HEK293 (cell line): ENCODE measurements around the gene FOXP3.

Experiments
- CTCF ChIA-PET: fragments of 350-600 bp; formaldehyde crosslinking; extraction: SDS; loops from one replicate; lab custom pipeline; 2021; ENCODE audit warnings: antibody characterized with exemption; lab: Yijun Ruan, JAX
- POLR2A ChIA-PET: fragments of 300-600 bp; formaldehyde crosslinking; extraction: SDS; loops from one replicate; lab custom pipeline; 2020; ENCODE audit warnings: antibody characterized with exemption, inconsistent platforms; lab: Yijun Ruan, JAX
- H3K27ac ChIP-seq: fragments of 200-500 bp; sonication (Bioruptor generic); 2 replicates; pipeline ENCODE4 v1.5.1; 2014; ENCODE audit warnings: low read depth, low read length, control low read depth, inconsistent platforms; ENCODE audit errors: extremely low read depth
- H3K36me3 ChIP-seq, 2 experiments: fragments of 200-500 bp in 1 of 2; sonication (Bioruptor generic) in 1 of 2; 1 replicate in 1 of 2; 2 replicates in 1 of 2; pipeline ENCODE4 v1.5.1; 2014 to 2017; ENCODE audit warnings: inconsistent platforms in 2 of 2, low read length in 2 of 2; ENCODE audit not compliant: control insufficient read depth in 2 of 2, insufficient read depth in 1 of 2
- H3K4me1 ChIP-seq: fragments of 200-500 bp; sonication (Bioruptor generic); 2 replicates; pipeline ENCODE4 v1.5.1; 2014; ENCODE audit warnings: mild to moderate bottlenecking, low read length, inconsistent platforms; ENCODE audit not compliant: control insufficient read depth, insufficient read depth
- H3K4me3 ChIP-seq: 2 replicates; pipeline ENCODE4 v1.5.1; 2011; ENCODE audit warnings: low read depth, mild to moderate bottlenecking, control low read depth, low read length, moderate library complexity
- H3K9me3 ChIP-seq: fragments of 200-500 bp; sonication (Bioruptor generic); 2 replicates; pipeline ENCODE4 v1.5.1; 2014; ENCODE audit warnings: low read depth, low read length, inconsistent platforms; ENCODE audit not compliant: control insufficient read depth, insufficient read depth
- GFI1B ChIP-seq: fragments of 450-650 bp; formaldehyde crosslinking; IDR thresholded peaks from 2 replicates; pipeline ENCODE4 v1.5.1; 2016; ENCODE audit warnings: missing biosample characterization, missing genetic modification characterization
- PRDM2 ChIP-seq: fragments of 450-650 bp; formaldehyde crosslinking; IDR thresholded peaks from 2 replicates; pipeline ENCODE4 v1.5.1; 2016; ENCODE audit warnings: missing biosample characterization, missing genetic modification characterization, borderline replicate concordance
- PRDM6 ChIP-seq: fragments of 450-650 bp; formaldehyde crosslinking; IDR thresholded peaks from 2 replicates; pipeline ENCODE4 v1.5.1; 2017; ENCODE audit warnings: missing biosample characterization, missing genetic modification characterization
- SETDB1 ChIP-seq: IDR thresholded peaks from one replicate; pipeline ENCODE4 v1.6.1; 2017; ENCODE audit warnings: mild to moderate bottlenecking, low read length, moderate library complexity, mixed read lengths; ENCODE audit not compliant: insufficient read length
- SP3 ChIP-seq: fragments of 450-650 bp; formaldehyde crosslinking; IDR thresholded peaks from 2 replicates; pipeline ENCODE4 v1.5.1; 2016; ENCODE audit warnings: missing biosample characterization, missing genetic modification characterization
- SP7 ChIP-seq: fragments of 450-650 bp; formaldehyde crosslinking; IDR thresholded peaks from 2 replicates; pipeline ENCODE4 v1.5.1; 2016; ENCODE audit warnings: missing biosample characterization, missing genetic modification characterization
- ZBTB6 ChIP-seq: fragments of 450-650 bp; formaldehyde crosslinking; IDR thresholded peaks from 2 replicates; pipeline ENCODE4 v1.5.1; 2017; ENCODE audit warnings: missing biosample characterization, missing genetic modification characterization
- ZFP37 ChIP-seq: fragments of 450-650 bp; formaldehyde crosslinking; IDR thresholded peaks from 2 replicates; pipeline ENCODE4 v1.5.1; 2016; ENCODE audit warnings: missing biosample characterization, missing genetic modification characterization
- ZNF18 ChIP-seq: fragments of 450-650 bp; formaldehyde crosslinking; IDR thresholded peaks from 2 replicates; pipeline ENCODE4 v1.5.1; 2016; ENCODE audit warnings: missing biosample characterization, missing genetic modification characterization
- ZNF202 ChIP-seq: fragments of 450-650 bp; formaldehyde crosslinking; IDR thresholded peaks from 2 replicates; pipeline ENCODE4 v1.5.1; 2016; ENCODE audit warnings: missing biosample characterization, missing genetic modification characterization, borderline replicate concordance
- ZNF292 ChIP-seq: fragments of 450-650 bp; formaldehyde crosslinking; IDR thresholded peaks from 2 replicates; pipeline ENCODE4 v1.5.1; 2016; ENCODE audit warnings: low read depth, missing biosample characterization, missing genetic modification characterization, borderline replicate concordance
- ZNF398 ChIP-seq: fragments of 450-650 bp; formaldehyde crosslinking; IDR thresholded peaks from 2 replicates; pipeline ENCODE4 v1.5.1; 2017; ENCODE audit warnings: missing biosample characterization, missing genetic modification characterization
- ZNF426 ChIP-seq: fragments of 450-650 bp; formaldehyde crosslinking; IDR thresholded peaks from 2 replicates; pipeline ENCODE4 v1.5.1; 2017; ENCODE audit warnings: missing biosample characterization, missing genetic modification characterization, mild to moderate bottlenecking, inconsistent platforms, moderate library complexity
- ZNF48 ChIP-seq: fragments of 450-650 bp; formaldehyde crosslinking; IDR thresholded peaks from 2 replicates; pipeline ENCODE4 v1.5.1; 2016; ENCODE audit warnings: missing biosample characterization, missing genetic modification characterization
- ZNF624 ChIP-seq: fragments of 450-650 bp; formaldehyde crosslinking; IDR thresholded peaks from 2 replicates; pipeline ENCODE4 v1.5.1; 2017; ENCODE audit warnings: missing biosample characterization, missing genetic modification characterization
- ZNF645 ChIP-seq: fragments of 450-650 bp; formaldehyde crosslinking; IDR thresholded peaks from 2 replicates; pipeline ENCODE4; 2016; ENCODE audit warnings: missing biosample characterization, missing genetic modification characterization
- ZNF670 ChIP-seq: fragments of 450-650 bp; formaldehyde crosslinking; IDR thresholded peaks from 2 replicates; pipeline ENCODE4 v1.5.1; 2016; ENCODE audit warnings: missing biosample characterization, missing genetic modification characterization, low read depth
- ZNF777 ChIP-seq: fragments of 450-650 bp; formaldehyde crosslinking; IDR thresholded peaks from 2 replicates; pipeline ENCODE4 v1.5.1; 2017; ENCODE audit warnings: missing biosample characterization, missing genetic modification characterization, borderline replicate concordance
- ZSCAN16 ChIP-seq: fragments of 450-650 bp; formaldehyde crosslinking; IDR thresholded peaks from 2 replicates; pipeline ENCODE4 v1.5.1; 2016; ENCODE audit warnings: missing biosample characterization, missing genetic modification characterization

Gene FOXP3

GRCh38 chrX:49262603-49263002, 1.9 kb downstream of the FOXP3 start (continued):
- TF ChIP-seq ZNF777 (no peak), PRDM6 (tag by site-specific recombination) (no peak), PRDM2 (tag by site-specific recombination) (no peak), SP7 (tag by site-specific recombination) (no peak), ZSCAN16 (tag by site-specific recombination) (no peak), ZNF18 (tag by site-specific recombination) (no peak), GFI1B (tag by site-specific recombination) (no peak), ZNF398 (no peak)
- TF ChIP-seq, all 188 proteins: peak for 0

GRCh38 chrX:49260221-49260985, 4.1 kb downstream of the FOXP3 start:
- H3K4me1 ChIP-seq = no peaks in the 10 kb centered on the region
- H3K4me3 ChIP-seq = no peak overlapping the region
- no peaks in the 10 kb centered on the region for H3K9me3 ChIP-seq
- CTCF ChIA-PET = no interaction called here
- no peak overlapping the region for H3K27ac ChIP-seq
- POLR2A ChIA-PET = interaction anchor here (3.0 kb wide), 1 partner anchor 9 kb away, joined by 11 read pairs; no protein-coding TSS in a partner anchor
- no peaks in the 10 kb centered on the region for H3K36me3 ChIP-seq
- TF ChIP-seq ZNF426 (tag by site-specific recombination) (no peak), ZFP37 (tag by site-specific recombination) (no peak), ZNF645 (tag by site-specific recombination) (no peak), ZBTB6 (no peak), ZNF624 (tag by site-specific recombination) (no peak), ZNF292 (tag by site-specific recombination) (no peak), ZNF202 (tag by site-specific recombination) (no peak), ZNF670 (tag by site-specific recombination) (no peak), SP3 (tag by site-specific recombination) (no peak), ZNF398 (no peak), ZNF48 (tag by site-specific recombination) (no peak), SETDB1 (no peak), SP7 (tag by site-specific recombination) (no peak)
